ENCODE measurements around the gene PTPRT. TPM values are rescaled to one million over a fixed set of nuclear protein-coding genes. Genes with fewer than 3 reads are reported as not detected.

Gene PTPRT
- total and polyA plus RNA-seq, 2 experiments from 2014 or later: not detected

GRCh38 chr20:42924215-42924614 is 265.5 kb downstream of the PTPRT start:
- ATAC-seq (no peak), DNase-seq (ENCODE audit: low spot score) (no peak)
- Histone ChIP-seq H3K27ac (ENCODE audit: low read depth) (no peak overlapping the region), H3K9me2 (ENCODE audit: insufficient read depth) (no peaks in the 10 kb centered on the region), H3K4me1 (ENCODE audit: insufficient read depth) (no peaks in the 10 kb centered on the region), H3K36me3 (ENCODE audit: insufficient read depth) (peaks cover 4% of the 10 kb centered on the region), H2AFZ (no peak overlapping the region), H3K4me2 (no peak overlapping the region), H3K4me3 (no peak overlapping the region), H3K79me2 (replicated peaks; ENCODE audit: insufficient read depth) (no peaks in the 10 kb centered on the region), H3K27me3 (ENCODE audit: insufficient read depth) (no peaks in the 10 kb centered on the region), H3F3A (replicated peaks; ENCODE audit: low read depth) (no peaks in the 10 kb centered on the region), H4K20me1 (replicated peaks; ENCODE audit: insufficient read depth) (no peaks in the 10 kb centered on the region)
- Mint-ChIP-seq H3K4me1 (no peaks in the 10 kb centered on the region), H3K27ac (no peak overlapping the region), H3K9me3 (peaks cover 100% of the 10 kb centered on the region), H3K4me3 (no peak overlapping the region), H3K27me3 (ENCODE audit: insufficient read depth, low read depth, poor library complexity) (peaks cover 14% of the 10 kb centered on the region), H3K36me3 (ENCODE audit: low read depth) (peaks cover 42% of the 10 kb centered on the region)
- TF ChIP-seq EZH2 (IDR thresholded peaks at IDR 0.05; ENCODE audit: low read depth, unreplicated experiment): no peak
- no peak for TF ChIP-seq CREB1 (CRISPR knock-in tag; IDR thresholded peaks at IDR 0.05; ENCODE audit: low read depth)
- no peak for TF ChIP-seq EZH2phosphoT487 (IDR thresholded peaks at IDR 0.05; ENCODE audit: unreplicated experiment)
- TF ChIP-seq STAT1 (IDR thresholded peaks at IDR 0.05; ENCODE audit: unreplicated experiment): no peak
- no peak for TF ChIP-seq ZNF114 (CRISPR knock-in tag; IDR thresholded peaks at IDR 0.05)
- TF ChIP-seq REST (IDR thresholded peaks at IDR 0.05; ENCODE audit: unreplicated experiment): no peak
- no peak for TF ChIP-seq NANOG (IDR thresholded peaks at IDR 0.05; ENCODE audit: borderline replicate concordance)
- no peak for TF ChIP-seq ETS1 (IDR thresholded peaks at IDR 0.05)
- no peak for TF ChIP-seq ZNF331 (CRISPR knock-in tag; IDR thresholded peaks at IDR 0.05; ENCODE audit: low read depth)
- TF ChIP-seq CTCF (conservative IDR thresholded peaks at IDR 0.05; ENCODE audit: low read depth in 2 of 2): no peak
- TF ChIP-seq JUNB (IDR thresholded peaks at IDR 0.05; ENCODE audit: unreplicated experiment): no peak
- no peak for TF ChIP-seq ZNF462 (CRISPR knock-in tag; IDR thresholded peaks at IDR 0.05)
- no peak for TF ChIP-seq POLR2AphosphoS5 (IDR thresholded peaks at IDR 0.05; ENCODE audit: low read depth)
